Stimulated activated CD8-positive, alpha-beta memory T cell treated with anti-CD3 and anti-CD28 coated beads, Interleukin-4, amount 100 ng/mL, for 4 hours (primary cell): ENCODE data around the gene SEPTIN12.
"Not testable (repeated sequence)": the region's sequence is repeated elsewhere in the genome, so short reads cannot be mapped to it uniquely, and the experiment has no call there.

Experiments
- DNase-seq, 2 donors: peaks; one replicate each; pipeline ENCODE4 v3.0.0-alpha.2; 2020; ENCODE audit warnings: low read depth in 2 of 2, low spot score in 1 of 2

SEPTIN12 gene

DNA sequence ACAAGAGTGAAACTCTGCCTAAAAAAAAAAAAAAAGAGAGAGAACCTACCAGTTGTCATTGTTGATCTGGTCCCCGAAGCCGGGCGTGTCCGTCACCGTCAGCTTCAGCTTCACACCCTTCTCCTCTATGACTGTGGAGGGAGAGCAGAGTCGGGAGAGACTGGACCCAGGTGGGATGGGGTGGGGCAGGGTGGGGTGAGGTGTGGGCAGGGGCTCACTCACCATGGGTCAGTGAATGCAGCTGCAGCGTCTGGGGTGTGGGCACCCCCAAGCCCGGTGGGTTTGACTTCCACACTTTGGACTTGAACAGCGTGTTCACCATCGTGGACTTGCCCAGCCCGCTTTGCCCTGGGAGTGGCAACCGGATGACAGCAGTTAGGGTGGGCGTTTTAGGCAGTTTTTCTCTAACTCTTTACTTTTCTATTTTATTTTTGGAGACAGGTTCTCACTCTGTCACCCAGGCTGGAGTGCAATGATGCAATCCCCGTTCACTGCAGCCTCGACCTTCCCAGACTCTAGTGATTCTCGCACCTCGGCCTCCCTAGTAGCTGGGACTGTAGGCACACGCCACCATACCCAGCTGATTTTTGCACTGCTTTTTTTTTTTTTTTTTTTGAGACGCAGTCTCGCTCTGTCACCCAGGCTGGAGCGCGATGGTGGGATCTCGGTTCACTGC lies 2.2 kb downstream of the SEPTIN12 start:
- DNase-seq: no peak

DNA sequence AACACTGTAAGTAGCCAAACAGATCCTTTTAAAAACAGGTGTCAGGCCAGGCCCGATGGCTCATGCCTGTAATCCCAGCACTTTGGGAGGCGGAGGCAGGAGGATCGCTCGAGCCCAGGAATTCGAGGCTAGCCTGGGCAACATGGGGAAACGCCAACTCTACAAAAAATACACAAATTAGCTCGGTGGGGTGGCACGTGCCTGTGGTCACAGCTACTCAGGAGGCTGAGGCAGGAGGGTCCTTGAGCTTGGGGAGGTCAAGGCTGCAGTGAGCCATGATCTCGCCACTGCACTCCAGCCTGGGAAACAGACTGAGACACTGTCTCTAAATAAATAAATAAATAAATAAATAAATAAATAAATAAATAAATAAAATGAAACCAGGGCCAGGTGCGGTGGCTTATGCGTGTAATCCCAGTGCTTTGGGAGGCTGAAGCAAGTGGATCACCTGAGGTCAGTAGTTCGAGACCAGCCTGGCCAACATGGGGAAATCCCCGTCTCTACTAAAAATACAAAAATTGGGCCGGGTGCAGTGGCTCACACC lies 3.6 kb downstream of the SEPTIN12 start:
- DNase-seq: not testable (repeated sequence)

DNA sequence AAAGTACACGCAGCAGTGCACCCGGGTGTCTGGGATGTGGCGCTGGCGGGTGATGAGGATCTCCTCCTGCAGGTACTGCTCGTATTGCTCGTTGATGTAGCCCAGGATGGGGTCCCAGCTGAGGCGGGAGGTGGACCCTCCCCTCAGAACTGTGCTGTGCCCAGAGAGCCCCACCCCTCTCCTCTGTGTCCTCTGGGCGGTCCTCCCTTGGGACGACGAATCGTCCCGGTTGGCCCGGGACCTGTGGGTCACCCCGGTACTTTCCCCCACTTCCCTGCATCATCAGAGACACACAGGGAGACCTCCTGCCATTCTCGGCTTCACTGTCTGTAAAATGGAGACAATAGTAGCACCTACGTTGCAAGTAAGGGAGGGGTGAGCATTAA lies 4.2 kb downstream of the SEPTIN12 start:
- no peak for DNase-seq

DNA sequence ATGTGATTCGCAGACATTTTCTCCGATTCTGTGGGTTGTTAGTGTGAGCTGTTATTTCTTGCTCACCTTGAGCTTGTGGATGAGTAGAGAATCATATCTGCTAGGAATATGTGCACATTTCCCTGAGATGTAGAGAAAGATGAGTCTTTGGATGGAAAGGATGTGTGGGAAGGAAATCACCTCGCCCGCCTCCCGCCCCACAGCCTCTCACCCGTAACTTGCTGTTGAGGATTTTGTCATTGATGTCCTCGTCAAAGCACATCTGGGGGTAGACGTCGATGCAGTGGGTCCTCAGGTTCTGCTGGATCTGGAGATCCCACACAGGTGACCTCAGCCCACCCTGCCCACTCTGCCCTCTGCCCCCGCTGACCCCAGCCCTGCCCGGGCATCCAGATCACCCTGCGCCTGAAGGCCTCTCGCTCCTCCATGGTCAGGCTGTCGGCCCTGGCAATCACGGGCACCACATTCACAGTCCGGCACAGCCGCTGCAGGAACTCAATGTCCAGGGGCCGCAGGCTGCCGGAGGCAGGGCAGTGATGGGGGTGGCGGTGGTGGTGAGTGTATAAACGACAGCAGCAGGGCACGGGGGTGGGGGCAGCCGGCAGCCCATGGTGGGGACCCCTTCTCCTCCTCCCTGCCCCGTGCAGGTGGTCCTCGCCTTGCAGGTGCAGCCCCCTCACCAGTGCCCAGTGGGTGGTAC lies 4.7 kb downstream of the SEPTIN12 start:
- DNase-seq: no peak

DNA sequence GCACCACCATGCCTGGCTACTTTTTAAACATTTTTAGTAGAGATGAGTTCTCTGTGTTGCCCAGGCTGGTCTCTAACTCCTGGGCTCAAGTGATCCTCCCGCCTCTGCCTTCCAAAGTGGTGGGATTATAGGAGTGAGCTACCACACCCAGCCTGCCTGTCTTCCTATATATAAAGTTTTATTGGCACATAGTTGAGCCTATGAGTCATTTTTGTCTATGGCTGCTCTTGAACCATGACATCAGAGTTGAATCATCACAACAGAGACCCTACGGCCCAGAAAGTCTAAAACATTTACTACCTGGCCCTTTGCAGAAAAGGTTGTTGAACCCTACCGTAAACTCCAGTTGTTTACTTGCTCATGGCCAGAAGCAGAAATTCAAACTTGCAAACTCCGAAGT lies 7.9 kb downstream of the SEPTIN12 start:
- no peak for DNase-seq

DNA sequence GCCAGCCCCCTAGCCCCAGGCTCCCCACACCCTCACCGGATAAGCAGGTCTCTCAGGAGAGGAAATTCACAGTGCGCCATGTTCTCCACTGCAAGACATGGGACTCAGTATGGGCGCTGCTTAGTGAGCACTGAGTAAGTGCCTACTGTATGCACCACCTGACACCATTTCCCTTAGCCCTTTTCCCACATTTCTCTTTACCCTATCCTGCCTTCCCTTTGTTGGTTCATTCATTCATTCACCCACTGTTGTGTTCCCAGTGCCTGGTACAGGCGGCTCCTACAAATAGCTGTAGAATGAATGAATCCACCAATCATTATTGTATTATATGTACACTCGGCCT lies 10.1 kb downstream of the SEPTIN12 start:
- DNase-seq: no peak

DNA sequence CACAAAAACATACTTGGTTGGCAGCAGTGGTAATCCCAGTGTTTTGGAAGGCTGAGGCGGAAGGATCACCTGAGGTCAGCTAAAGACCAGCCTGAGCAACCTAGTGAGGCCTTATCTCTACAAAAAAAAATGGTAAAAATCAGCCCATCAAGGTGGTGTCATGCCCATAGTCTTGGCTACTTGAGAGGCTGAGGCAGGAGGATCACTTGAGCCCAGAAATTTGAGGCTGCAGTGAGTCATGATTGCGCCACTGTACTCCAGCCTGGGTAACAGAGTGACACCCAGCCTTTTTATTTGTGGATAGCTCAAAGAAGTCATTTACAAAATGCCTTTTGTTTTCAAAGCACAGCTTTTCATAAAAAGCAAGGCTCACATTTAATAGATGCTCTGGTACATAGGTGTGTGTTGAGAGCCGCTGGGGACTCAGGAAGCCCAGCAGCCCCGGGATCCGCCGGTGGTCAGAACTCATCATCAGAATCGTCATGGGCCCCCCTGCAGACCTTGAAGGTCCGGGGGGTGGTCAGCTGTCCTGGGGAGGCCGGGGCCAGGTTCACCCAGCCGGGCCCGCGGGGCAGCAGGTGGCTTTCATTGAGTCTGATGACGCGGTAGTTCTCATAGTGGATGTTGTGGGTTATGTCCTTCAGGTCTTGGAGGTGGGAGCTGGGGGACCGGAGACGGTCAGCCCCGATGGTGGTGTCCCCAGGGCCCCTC lies 10.7 kb downstream of the SEPTIN12 start:
- DNase-seq: no peak

DNA sequence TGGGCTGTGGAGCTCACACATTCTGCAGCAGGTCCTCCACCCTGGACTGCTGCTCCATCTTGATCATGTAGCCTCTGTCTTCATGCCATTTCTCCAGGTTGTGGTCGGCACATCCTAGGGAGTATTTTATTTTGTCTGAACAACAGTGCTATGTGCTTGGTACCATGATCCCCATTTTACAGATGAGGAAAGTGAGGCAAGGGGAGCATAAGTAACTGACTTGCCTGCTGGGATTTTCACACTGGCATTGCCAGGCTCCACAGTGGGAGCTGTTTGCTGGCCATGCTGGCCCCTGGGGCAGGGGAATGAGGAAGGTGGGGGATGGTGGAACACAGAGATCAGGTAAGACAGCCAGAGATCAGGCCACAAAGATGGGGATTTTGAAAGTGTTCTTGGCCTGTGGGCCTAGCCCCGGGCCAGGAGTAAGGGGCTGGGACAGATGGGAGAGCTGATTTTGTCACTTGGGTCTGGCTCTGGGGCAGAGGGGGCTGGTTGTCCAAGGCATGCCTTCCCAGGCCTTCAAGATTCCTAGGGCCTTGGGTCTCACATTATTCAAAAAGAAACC lies 11.9 kb downstream of the SEPTIN12 start:
- DNase-seq: no peak

DNA sequence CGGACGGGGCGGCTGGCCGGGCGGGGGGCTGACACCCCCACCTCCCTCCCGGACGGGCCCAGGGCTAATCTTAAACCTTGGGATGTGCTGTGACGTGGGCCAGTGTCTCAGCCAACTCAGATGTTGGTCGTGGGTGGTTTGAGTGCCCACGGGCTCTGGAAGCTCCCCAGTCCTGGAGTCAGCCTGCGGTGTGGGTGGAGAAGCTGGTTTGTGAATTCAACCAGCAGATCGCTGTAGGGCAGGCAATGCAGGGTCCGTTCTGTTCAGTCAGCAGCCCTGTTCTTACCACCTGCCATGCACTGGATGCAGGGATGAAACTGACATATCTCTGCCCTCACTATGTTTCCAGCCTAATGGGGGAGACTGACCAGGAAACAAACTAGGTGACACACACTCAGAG lies 13.1 kb downstream of the SEPTIN12 start:
- DNase-seq: no peak

DNA sequence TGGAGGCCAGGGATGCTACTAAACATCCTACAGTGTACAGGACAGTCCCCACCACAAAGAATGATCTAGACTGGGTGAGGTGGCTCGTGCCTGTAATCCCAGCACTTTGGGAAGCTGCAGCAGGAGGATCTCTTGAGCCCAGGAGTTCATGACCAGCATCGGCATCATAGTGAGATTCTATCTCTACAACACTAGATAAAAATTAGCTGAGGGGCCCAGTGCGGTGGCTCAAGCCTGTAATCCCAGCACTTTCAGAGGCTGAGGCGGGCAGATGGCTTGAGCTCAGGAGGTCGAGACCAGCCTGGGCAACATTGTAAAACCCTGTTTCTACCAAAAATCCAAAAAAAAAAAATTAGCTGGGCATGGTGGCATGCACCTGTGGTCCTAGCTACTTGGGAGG lies 15.8 kb downstream of the SEPTIN12 start:
- DNase-seq: no peak

DNA sequence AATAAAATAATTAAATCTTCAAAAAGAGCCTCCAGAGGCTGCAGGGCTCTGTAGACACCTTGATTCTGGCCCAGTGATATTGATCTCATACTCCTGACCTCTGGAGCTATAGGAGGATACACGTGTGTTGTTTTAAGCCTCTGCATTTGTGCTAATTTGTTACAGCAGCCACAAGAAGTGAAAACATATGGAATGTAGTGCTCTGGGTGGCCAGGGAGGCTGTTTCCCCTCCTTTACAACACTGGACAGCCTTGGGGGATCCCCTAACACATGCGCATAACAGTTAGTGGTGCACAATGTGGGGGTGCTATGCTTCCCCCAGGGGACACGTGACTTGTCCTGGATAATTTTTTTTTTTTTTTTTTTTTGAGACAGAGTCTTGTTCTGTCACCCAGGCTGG lies 16.5 kb downstream of the SEPTIN12 start:
- DNase-seq: no peak

DNA sequence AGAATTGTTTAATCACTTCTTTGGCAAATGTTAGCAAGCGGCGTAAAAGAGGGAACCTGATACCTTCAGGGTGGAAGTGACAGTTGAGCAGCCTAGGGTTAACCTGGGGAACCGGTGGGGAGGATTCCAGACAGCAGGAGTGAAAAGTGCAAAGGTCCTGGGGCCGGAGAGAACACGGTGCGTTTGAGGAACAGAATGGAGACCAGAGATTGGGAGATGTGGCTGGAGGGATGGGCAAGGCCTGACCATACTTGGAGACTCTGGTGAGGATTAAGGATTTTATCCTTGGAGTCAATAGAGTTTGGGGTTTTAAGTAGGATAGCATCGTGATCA lies 18.9 kb downstream of the SEPTIN12 start:
- no peak for DNase-seq

DNA sequence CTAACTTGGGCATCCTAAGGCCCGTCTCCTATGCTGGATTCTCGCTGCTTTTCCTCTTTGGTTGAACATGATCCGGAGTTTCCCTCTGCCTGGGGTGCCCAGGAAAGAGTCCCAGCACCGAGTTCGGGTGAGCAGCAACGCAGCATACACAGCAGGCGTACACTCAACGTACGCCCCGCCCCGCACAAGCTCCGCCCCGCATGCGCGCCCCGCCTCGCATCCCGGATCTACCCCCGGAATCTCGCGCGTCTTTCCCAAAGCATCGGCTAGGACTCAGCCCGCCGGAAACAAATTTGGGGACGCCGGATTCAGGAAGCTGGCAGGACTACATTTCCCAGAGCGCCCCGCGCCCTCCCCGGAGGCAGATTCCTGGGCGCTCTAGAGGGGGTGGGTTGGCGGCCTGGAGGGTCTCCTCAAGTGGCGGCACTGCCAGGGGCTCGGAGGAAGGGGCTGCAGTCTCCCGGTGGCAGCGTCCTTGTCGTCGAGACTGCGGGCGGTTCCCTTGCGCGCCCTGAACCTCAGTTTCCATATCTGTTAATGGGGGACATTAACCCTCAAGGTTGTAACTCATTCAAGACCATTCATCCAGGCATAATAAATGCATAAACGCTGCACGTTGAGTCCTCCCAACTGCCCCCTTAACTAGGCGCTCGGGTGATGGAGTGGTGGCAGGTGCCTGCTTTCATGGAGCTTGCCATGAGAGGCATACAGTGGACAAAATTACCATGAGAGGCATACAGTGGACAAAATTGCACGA lies 19.4 kb downstream of the SEPTIN12 start:
- peak; percentile 59 to 70 for DNase-seq

DNA sequence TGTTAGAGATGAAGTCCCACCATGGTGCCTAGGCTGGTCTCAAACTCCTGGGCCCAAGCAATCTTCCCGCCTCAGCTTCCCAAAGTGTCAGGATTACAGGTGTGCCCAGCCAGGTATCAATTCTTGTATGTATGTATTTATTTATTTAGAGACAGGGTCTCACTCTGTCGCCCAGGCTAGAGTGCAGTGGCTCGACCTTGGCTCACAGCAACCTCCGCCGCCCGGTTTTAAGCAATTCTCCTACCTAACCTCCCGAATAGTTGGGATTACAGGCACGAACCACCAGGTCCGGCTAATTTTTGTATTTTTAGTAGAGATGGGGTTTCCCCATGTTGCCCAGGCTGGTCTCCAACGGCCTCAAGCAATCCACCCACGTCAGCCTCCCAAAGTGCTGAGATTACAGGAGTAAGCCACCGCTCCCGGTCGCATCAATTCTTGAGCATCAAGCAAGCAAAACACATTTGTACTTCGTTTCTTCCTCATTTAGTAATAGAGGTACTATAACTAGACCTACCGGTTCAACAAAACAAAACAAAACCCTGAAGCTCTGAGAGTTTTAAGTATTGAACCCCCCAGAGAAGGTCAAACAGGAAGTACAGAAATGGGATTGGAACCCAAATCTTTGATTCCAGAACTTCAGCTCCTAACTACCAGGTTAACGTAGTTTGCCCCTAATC lies 20.1 kb downstream of the SEPTIN12 start:
- DNase-seq: no peak

DNA sequence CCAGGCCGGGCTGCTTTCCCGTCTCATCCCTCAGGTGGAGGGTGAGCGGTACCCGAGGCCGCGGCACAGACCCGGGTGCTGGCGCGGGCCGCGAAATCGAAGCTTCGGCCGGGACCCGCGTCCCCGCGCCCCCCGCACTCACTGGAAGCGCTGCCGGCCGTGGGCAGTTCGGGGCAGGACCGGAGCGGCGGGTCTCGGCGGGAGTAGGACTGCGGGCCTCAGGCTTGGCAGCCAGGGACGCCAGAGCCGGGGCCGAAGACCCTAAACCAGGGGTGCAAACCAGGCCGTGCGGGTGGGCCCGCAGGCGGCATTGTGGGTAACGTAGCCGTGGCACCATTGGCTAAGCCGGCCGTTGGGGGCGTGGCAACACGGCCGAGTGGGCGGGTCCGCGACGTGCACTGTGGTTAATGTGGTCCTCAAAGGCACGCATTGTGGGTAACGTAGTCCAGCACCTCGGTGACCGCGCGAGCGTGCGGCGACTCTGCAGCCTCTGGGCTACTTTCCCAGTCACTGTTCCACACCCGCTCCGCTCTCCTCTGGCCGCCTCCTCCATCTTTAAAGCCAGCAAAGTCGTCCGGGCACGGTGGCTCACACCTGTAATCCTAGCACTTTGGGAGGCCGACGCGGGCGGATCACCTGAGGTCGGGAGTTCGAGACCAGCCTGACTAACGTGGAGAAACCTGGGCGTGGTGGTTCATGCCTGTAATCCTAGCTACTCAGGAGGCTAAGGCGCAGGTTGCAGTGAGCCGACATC lies 21.1 kb downstream of the SEPTIN12 start, which contains the start of gene ZNF500:
Gene ZNF500 (minus strand): TSS at position 288 of the 754 bp plus-strand sequence. CDS start 1,184 bp downstream, outside the sequence.
- peak; percentile 95 to 96 for DNase-seq

DNA sequence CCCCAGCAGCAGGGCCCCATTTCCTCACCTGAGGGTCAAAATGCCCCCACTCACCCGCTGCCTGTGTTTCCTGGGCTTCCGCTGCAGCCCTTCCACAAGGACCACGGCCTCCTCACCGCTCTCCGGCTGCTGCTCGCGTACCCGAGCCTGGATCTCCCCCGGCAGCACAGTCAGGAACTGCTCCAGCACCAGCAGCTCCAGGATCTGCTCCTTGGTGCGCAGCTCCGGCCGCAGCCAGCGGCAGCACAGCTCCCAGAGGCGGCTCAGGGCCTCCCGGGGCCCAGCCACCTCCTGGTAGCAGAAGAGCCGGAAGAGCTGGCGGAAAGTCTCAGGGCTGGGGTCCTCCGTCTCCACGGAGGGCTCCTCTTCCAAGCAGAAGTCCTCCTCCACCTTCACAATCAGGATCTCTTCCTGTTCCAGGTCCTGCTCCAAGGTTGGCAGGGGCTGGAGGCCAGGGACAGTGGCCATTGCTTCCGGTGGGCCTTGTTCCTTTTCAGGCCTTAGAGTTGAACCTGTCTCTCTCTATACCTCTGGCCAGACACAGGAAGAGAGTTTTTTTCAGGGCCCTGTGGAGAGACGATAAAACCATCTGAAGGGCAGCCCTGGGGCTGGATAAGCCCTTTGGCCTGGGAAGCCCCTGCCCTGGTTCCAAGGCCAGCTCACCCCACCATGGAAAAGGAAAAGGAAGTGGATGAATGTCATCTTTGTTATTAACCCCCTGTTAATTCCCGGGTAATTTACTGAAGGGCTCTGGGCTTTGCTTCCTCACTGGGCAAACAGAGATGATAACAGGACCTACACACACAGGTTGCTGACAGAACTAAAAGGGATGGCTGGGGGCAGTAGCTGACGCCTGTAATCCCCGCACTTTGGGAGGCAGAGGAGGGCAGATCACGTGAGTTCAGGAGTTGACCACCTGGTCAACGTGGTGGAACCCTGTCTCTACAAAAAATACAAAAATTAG lies 22.4 kb downstream of the SEPTIN12 start:
- DNase-seq: no peak

DNA sequence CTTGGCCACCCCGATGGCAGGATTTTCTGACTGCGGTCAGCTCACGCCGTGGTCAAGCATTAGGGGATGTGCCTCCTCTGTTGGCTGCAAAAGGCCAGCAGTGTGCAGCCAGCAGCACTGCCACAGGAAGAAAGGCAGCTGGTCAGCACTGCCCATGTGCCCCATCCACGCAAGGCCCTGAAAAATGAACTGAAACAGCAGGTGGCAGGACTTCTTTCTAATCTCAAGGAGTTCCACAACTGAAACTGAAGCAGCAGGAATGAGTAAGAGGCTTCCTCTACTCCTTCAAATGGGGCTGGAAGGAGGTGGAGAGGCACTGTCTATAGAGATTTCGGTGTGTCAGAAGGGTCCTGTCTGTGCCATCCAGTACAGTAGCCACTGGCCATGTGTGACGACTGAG lies 24.4 kb downstream of the SEPTIN12 start:
- no peak for DNase-seq

DNA sequence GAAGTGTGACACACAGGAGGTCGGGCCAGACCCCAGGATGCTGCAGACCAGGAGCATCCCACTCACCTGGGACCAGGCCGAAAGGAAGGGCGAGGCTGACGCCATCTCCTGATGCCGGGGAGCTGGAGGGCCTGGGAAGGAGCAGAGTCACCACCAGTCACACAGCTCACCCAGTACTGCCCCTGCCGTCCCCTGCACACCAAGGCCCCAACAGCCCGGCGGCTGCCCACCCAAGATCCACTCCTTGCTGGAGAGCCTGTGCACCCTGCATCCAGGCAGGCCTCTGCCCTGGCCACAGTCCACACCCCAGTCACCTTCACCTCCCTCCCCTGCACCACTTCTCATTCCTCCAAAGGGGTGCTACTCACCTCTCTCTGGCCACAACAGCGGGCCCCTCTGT lies 25.9 kb downstream of the SEPTIN12 start:
- no peak for DNase-seq
